ENCODE data around the gene CAB39L. TPM values are rescaled to one million over a fixed set of nuclear protein-coding genes. Genes with fewer than 3 reads are reported as not detected.

CAB39L gene
- total and polyA plus RNA-seq, 2 donors (not counting 3 experiments of a cell fraction or from before 2014, with no cell fraction given) = 3.1 to 7.2 TPM

- intact Hi-C loops (cut with micrococcal nuclease) (no loop called here), dilution Hi-C loops (cut with MboI; ENCODE audit: extremely low pct_ligation_motif_present, low sequenced_read_pairs) (no loop called here)
- H3K79me2 ChIP-seq (ENCODE audit: control insufficient read depth, insufficient read depth, low read length) = no peaks in the 10 kb centered on the region
- CTCF ChIA-PET = interaction anchor here (0.6 to 1.4 kb wide), 4 partner anchors 11 to 98 kb away, joined by 3 read pairs; no protein-coding TSS in a partner anchor
- POLR2A ChIA-PET = no interaction called here
- no peak overlapping the region for H2AFZ ChIP-seq (ENCODE audit: low read depth, low read length)
- no peak for TF ChIP-seq POLR2A (IDR thresholded peaks at IDR 0.05; ENCODE audit: low read depth, low read length)
- no peak for TF ChIP-seq FOS (IDR thresholded peaks at IDR 0.05; ENCODE audit: borderline replicate concordance, insufficient read depth, low read length)
- no peak for TF ChIP-seq EZH2 (IDR thresholded peaks at IDR 0.05; ENCODE audit: borderline replicate concordance, low read depth, low read length, severe bottlenecking)
- TF ChIP-seq MYC (IDR thresholded peaks at IDR 0.05; ENCODE audit: low read depth, low read length) = no peak
- TF ChIP-seq, protein P1, sequence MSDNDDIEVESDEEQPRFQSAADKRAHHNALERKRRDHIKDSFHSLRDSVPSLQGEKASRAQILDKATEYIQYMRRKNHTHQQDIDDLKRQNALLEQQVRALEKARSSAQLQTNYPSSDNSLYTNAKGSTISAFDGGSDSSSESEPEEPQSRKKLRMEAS (IDR thresholded peaks at IDR 0.05; ENCODE audit: insufficient read depth, insufficient read length) = no peak
- TF ChIP-seq, protein P2, sequence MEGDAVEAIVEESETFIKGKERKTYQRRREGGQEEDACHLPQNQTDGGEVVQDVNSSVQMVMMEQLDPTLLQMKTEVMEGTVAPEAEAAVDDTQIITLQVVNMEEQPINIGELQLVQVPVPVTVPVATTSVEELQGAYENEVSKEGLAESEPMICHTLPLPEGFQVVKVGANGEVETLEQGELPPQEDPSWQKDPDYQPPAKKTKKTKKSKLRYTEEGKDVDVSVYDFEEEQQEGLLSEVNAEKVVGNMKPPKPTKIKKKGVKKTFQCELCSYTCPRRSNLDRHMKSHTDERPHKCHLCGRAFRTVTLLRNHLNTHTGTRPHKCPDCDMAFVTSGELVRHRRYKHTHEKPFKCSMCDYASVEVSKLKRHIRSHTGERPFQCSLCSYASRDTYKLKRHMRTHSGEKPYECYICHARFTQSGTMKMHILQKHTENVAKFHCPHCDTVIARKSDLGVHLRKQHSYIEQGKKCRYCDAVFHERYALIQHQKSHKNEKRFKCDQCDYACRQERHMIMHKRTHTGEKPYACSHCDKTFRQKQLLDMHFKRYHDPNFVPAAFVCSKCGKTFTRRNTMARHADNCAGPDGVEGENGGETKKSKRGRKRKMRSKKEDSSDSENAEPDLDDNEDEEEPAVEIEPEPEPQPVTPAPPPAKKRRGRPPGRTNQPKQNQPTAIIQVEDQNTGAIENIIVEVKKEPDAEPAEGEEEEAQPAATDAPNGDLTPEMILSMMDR (IDR thresholded peaks at IDR 0.05; ENCODE audit: extremely low read depth in 1 of 2, insufficient read depth in 1 of 2, low read depth in 1 of 2, low read length in 2 of 2) = no peak
- no peak for TF ChIP-seq GATA2 (IDR thresholded peaks at IDR 0.05; ENCODE audit: insufficient read depth, insufficient read length, low read depth, low read length)
- no peak for TF ChIP-seq POLR2AphosphoS5 (IDR thresholded peaks at IDR 0.05; ENCODE audit: insufficient read depth, low read depth, low read length)
- no peak for TF ChIP-seq JUN (IDR thresholded peaks at IDR 0.05; ENCODE audit: borderline replicate concordance, insufficient read depth, insufficient read length, low read depth)
- no peaks in the 10 kb centered on the region for H3K36me3 ChIP-seq (ENCODE audit: control insufficient read depth in 2 of 2, extremely low read depth in 1 of 2, insufficient read depth in 2 of 2, low read length in 2 of 2)
- H3K4me2 ChIP-seq (ENCODE audit: insufficient read depth, low read length) = no peak overlapping the region
- H3K4me1 ChIP-seq (ENCODE audit: control insufficient read depth, extremely low read depth, insufficient read depth, low read length) = no peaks in the 10 kb centered on the region
- no peak overlapping the region for H3K27ac ChIP-seq (ENCODE audit: insufficient read depth, low read depth, low read length)
- BruUV-seq (replicated peaks) = no TSS peak
- H3K4me3 ChIP-seq (replicated peaks in 1 of 3; ENCODE audit: insufficient read depth in 1 of 3, low read depth in 1 of 3, low read length in 3 of 3) = no peak overlapping the region
- H3K9me3 ChIP-seq (replicated peaks; ENCODE audit: control insufficient read depth, insufficient read depth, low read length) = no peaks in the 10 kb centered on the region
- FAIRE-seq (no peak), DNase-seq (ENCODE audit: low read depth, low spot score) (no peak)
- no peaks in the 10 kb centered on the region for H4K20me1 ChIP-seq (replicated peaks; ENCODE audit: control insufficient read depth, extremely low read depth, insufficient read depth, low read length)
- H3K9ac ChIP-seq (replicated peaks; ENCODE audit: extremely low read depth, insufficient read depth, low read length) = no peak overlapping the region
- H3K27me3 ChIP-seq (ENCODE audit: control insufficient read depth in 2 of 2, insufficient read depth in 2 of 2, low read length in 2 of 2) = no peaks in the 10 kb centered on the region
- H3K9me1 ChIP-seq (replicated peaks; ENCODE audit: control insufficient read depth, extremely low read depth, insufficient read depth, low read length) = no peaks in the 10 kb centered on the region
These were observed 75.2 kb downstream of the CAB39L start for GRCh38 chr13:49368688-49369087.

Data from endothelial cell of umbilical vein (primary cell).